ENCODE data around the gene DENND2C.

DNA sequence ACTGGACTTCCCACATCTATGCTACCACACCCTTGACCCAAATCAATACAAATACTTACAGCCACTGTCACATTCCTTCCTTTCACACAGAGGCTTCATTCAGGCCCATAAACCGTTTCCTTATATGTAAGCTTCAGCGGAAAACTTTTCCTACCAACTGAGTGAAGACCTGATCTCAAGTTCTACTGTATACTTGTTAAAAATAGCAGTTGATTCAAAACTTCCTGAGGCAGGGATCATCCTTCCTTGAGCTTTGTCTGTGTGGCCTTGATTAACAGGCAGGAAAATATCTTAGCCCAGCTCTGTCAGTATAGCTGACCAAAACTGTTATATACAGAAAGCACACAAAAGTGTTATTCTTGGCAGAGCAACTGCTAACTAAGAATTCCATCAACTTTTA lies 42.7 kb downstream of the DENND2C start:
- no peak for TF ChIP-seq CTCF (IDR thresholded peaks at IDR 0.05; ENCODE audit: borderline replicate concordance, extremely low read depth, low read length, poor library complexity, severe bottlenecking)
- TF ChIP-seq EZH2 (IDR thresholded peaks at IDR 0.05; ENCODE audit: borderline replicate concordance, low read depth, low read length, severe bottlenecking): no peak

All from DND-41 (cell line).